ENCODE measurements around the gene NSRP1.

NSRP1 gene

GRCh38 chr17:30155389-30155788 is 38.8 kb downstream of the NSRP1 start:
- no peak for TF ChIP-seq CTCF (conservative IDR thresholded peaks at IDR 0.05)
- H3K27ac ChIP-seq: no peak overlapping the region

- no peak overlapping the region for H3K27ac ChIP-seq
- TF ChIP-seq CTCF (conservative IDR thresholded peaks at IDR 0.05): no peak
Observed at GRCh38 chr17:30158896-30159625, 42.4 kb downstream of the NSRP1 start.

GRCh38 chr17:30160419-30161172 is 44.0 kb downstream of the NSRP1 start:
- no peak for TF ChIP-seq CTCF (conservative IDR thresholded peaks at IDR 0.05)
- H3K27ac ChIP-seq: no peak overlapping the region

- no peak overlapping the region for H3K27ac ChIP-seq
- TF ChIP-seq CTCF (conservative IDR thresholded peaks at IDR 0.05): no peak
Observed at GRCh38 chr17:30161601-30162000, 45.0 kb downstream of the NSRP1 start.

GRCh38 chr17:30164531-30164930 is 47.9 kb downstream of the NSRP1 start:
- no peak overlapping the region for H3K27ac ChIP-seq
- no peak for TF ChIP-seq CTCF (conservative IDR thresholded peaks at IDR 0.05)

- no peak overlapping the region for H3K27ac ChIP-seq
- no peak for TF ChIP-seq CTCF (conservative IDR thresholded peaks at IDR 0.05)
Observed at GRCh38 chr17:30165147-30165546, 48.5 kb downstream of the NSRP1 start.

GRCh38 chr17:30165960-30166359 is 49.3 kb downstream of the NSRP1 start:
- no peak for TF ChIP-seq CTCF (conservative IDR thresholded peaks at IDR 0.05)
- no peak overlapping the region for H3K27ac ChIP-seq
